T47D (cell line): ENCODE results near the gene IL34.

Experiments
- DNase-seq, 2 experiments: peaks; one replicate each; pipeline versions ENCODE4 v3.0.0 to v3.0.0-alpha.2; 2011 to 2012; ENCODE audit warnings: low read depth in 1 of 2, low spot score in 1 of 2
- JUND ChIP-seq: IDR thresholded peaks from 2 replicates; pipeline ENCODE4 v1.6.1; 2012; ENCODE audit warnings: low read depth
- in situ Hi-C: cut with HindIII; loops from 2 replicates; pipeline ENCODE4 v1.10.0; 2016; ENCODE audit warnings: low sequenced_read_pairs, low pct_unique_long_range_greater_than_20kb

The IL34 gene

DNA sequence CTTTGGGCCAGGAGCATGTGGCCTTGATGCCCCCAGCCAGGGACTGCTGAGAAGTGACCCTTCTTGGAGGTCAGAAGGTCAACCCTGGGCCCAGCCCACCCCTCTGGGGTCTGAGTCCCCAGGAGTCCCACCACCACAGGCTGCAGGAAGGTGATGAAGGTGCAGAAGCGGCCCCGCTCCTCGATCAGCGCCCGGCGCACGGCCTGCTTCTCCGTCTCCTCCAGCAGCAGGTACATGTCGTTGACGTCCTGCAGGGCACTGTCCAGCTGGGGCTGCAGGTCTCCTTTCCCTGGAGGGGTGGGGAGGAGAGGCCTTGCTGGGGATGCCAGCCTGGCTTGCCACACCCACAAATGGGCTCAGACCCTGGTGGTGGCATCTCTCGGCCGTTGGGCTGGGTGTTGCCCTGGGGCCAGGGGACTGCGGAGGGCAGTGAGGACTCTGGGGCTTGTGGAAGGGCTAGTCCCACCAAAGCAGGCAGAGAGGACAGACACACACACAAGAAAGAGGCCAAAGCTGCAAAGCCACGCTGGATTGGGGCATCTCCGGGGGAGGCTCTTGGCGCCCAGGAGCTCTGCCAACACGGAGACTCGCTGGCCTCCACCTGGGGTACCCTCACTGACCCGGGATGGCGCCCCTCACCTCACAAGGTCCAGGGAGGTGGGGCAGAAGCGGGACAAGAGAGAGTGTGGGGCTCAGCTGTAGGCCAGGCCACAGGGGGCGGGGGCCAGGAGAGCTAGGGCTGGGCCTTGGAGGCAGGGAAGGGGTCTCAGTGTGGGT lies 31.9 kb downstream of the IL34 start:
- no peak for TF ChIP-seq JUND
- no peak for DNase-seq
- in situ Hi-C loops, result no loop called here

- no peak for TF ChIP-seq JUND
- DNase-seq, result no peak
- in situ Hi-C loops, result no loop called here
Measured at GRCh38 chr16:70678898-70679670, 32.7 kb downstream of the IL34 start.

DNA sequence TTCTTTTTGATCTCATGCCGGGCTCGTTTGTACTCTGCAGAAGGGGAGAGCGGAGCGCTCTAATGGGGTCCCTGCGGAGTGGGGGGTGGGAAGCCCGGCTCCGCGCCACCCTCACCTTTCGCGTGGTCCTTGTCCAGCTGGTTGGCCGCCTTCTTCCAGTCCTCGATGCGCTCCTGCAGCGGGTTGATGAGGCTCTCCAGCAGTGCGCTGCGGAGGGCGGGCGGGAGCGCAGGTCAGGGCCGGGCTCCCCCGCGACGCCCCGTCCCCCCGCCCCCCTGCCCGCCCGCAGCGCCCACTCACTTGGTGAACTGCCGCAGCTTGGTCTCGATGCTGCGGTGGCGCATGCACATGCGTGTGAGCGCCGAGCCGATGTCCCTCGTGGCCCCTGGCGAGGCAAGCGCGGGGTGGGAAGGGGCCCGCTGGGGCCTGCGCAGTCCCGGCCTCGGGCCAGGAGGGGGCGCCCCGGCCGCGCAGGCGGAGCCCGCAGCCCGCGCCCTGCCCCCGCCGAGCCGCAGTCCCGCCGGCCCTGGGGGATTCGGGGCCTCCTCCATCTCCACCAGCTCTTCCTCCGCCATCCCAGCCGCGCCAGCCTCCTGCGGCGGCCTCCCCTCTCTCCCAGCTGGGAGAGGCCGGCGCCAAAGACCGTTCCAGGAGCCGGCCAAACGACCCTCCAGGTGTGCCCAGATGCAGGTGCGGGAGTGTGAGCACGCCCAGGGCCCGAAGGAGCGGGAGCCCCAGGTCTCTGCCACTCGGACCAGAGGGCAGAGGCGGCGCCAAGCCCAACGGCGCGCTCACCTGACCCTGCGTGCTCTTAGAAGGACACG lies 33.5 kb downstream of the IL34 start:
- no peak for TF ChIP-seq JUND
- no peak for DNase-seq
- in situ Hi-C loops, result no loop called here

GRCh38 chr16:70680495-70681381 lies 34.4 kb downstream of the IL34 start:
- TF ChIP-seq JUND, result no peak
- no peak for DNase-seq
- in situ Hi-C loops, result no loop called here

DNA sequence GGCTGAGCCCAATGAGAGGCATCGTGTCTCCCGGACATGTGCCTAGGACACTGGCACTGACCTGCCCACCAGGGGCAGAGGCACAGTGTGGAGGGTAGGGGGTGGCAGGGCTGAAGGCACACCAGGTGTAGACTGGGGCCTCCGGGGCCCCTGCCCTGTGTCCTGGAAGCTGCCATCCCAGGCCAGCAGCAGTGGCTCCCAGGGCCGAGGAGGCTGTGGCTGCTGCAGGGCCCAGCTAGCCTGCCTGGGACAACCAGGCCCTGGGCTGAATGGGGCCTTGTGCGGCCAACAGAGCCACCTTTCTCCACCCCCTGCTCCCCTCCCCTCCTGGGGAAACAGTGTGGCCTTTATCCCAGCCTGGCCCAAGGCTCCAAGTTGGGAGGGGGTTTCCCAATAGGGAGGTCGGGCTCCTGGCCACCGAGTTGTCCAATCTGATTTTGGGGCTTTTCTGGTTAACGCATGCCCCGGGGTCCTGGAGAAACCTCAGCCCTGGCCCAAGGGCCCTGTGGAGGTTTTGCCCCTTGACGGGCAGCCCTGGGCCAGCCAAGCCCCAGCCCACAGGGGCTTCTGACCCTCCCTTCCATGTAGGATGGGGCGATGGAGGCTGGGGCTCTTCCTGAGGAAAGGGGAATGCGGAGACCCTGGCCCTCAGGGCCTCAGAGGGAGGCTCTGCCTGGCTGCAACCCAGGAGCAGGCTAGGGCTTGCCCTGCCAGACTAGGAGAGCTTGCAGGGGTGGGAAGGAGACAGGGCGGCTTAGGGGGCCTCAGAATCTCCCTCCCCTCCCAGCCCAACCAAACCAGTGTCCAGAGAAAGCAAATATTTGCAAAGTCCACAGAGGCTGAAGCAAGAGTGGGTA lies 35.3 kb downstream of the IL34 start:
- no peak for DNase-seq
- in situ Hi-C loops, result no loop called here
- TF ChIP-seq JUND, result no peak

- no peak for TF ChIP-seq JUND
- DNase-seq, result peak in 1 of 2 experiments; percentile 36
- in situ Hi-C loops, result no loop called here
Measured at GRCh38 chr16:70682239-70683145, 36.1 kb downstream of the IL34 start.

GRCh38 chr16:70683146-70683944 lies 37.0 kb downstream of the IL34 start:
- no peak for DNase-seq
- no peak for TF ChIP-seq JUND
- in situ Hi-C loops, result no loop called here

DNA sequence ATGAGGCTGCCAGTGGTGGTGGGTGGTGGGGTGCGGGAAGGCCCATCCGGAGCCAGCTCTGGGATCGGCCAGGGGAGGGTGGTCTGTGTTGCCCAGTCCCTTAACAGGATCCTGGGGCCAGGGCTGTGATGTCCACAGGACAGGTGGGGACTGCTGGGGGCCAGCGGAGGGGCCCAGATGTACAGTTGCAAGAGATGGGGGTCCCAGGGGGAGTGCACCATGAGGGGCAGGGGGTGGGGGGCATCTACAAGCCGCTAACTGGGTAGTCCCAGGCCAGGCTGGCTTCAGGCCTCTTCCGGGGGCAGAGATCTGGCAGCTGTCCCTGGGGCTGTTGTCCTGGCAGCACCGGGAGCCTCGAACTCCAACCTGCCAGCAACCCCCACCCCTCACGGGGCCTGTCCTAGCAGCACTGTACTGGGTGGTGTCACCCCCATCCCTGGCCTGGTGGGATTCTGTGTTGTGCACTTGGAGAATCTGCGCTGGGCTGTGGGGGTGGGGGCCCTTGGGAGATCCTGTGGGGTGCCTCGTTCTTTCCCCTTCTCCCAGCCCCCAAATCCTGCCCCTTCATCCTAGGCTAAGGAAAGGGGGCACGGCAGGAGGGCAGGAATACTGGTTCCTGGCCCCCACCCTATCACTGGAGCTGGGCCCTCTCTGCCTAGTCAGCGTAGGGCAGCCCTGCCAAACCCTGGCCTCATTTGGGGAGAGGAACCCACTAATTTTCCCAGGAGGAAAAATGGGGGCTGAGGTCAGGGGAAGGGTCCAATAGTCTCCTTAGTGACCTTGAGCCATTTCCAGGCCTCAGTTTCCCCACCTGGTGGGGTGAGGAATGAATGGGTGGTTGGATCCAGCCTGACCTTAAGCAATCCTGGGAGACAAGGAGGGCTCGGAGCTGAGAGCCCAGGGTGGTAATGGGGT lies 38.0 kb downstream of the IL34 start:
- TF ChIP-seq JUND, result no peak
- in situ Hi-C loops, result no loop called here
- DNase-seq, result no peak
